Medulla oblongata (tissue), 1 donor: Measurements from ENCODE around the gene SLC6A17.

ENCODE experiments used
- DNase-seq: peaks from one replicate; pipeline ENCODE4 v3.0.0-alpha.2; 2015; ENCODE audit errors: extremely low spot score

SLC6A17 gene

DNA sequence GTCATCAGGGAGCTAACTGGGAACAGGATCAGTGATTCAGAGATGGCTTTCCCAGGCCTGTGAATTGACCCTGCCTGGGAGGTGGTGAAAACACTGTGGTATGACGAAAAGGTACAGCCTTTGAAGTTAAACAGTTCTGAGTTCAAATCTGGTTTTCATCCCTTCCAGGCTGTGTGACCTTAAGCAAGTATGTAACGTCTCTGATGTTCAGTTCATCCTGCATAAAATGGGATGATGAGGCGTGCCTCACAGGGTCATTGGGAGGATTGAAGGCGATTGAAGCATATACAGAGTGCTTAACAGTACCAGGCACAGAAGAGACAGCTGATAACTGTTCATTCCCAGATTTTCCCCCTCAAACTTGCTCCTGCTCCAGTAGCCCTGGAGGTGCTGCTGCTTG, 70.8 kb downstream of the SLC6A17 start:
- no peak for DNase-seq

DNA sequence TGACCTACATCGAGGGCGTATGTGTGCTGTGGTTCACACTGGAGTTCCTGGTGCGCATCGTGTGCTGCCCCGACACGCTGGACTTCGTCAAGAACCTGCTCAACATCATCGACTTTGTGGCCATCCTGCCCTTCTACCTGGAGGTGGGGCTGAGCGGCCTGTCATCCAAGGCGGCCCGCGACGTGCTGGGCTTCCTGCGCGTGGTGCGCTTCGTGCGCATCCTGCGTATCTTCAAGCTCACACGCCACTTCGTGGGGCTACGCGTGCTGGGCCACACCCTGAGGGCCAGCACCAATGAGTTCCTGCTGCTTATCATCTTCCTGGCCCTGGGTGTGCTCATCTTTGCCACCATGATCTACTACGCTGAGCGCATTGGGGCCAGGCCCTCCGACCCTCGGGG, 72.8 kb downstream of the SLC6A17 start:
- DNase-seq, result no peak

DNA sequence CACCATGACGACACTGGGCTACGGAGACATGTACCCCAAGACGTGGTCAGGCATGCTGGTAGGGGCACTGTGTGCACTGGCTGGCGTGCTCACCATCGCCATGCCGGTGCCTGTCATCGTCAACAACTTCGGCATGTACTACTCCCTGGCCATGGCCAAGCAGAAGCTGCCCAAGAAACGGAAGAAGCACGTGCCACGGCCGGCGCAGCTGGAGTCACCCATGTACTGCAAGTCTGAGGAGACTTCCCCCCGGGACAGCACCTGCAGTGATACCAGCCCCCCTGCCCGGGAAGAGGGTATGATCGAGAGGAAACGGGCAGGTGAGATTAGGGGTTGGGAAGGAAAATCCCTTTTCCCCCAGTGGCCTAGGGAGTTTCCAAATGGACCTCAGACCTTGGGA, 73.3 kb downstream of the SLC6A17 start:
- no peak for DNase-seq

DNA sequence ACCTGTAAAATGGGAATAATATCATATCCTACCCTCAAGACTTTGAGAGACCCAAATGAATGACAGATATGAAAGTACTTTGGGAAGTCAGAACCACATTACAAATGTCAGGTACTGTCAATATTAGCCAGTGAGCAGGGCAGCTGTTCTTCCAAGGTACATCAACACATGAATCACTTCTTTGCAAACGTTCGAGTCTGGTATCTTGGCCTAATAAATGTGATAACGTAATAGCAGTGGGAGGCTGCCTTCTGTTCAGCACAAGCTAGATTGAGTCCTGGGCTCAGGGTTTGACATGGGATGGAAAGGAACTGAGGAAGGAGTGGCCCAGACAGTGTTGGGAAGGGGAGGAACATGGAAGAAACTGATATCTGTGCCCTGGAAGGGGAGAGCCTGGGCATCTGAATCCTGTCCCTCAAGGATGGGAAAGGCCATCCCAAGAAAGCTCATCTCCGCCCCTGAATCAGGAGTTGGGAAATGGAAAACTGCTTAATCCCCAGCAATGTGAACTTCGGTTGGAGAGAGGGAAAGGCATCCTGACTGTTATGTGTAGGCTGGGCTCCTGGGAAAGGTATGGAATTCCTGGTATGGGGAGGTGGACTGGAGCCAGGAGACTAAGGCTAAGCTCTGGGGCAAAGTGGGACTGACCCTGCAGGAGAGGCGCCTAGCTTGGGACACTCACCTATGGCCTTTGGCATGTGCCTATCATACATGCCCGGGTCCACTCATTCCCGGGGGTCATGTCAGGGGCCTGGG, 74.1 kb downstream of the SLC6A17 start:
- no peak for DNase-seq

DNA sequence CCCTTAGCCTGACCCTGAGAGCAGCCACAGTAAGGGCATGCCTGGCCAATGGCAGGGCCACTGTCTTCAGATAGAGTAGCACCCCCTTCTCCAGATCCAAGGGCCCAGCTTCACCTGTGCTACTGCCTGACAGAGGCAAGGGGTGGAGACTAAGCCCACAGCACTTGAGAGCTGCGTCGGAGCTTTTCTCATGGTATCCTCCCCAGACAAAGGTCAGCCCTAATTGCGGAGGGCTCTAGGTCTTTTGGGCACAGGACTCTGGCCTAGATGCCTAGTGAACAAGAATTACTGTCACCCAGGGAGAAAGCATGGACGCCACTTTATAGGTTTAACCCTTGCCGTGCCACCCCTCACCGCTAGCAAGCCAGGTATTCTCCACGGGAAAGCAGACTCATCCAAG, 74.9 kb downstream of the SLC6A17 start:
- DNase-seq, result no peak

DNA sequence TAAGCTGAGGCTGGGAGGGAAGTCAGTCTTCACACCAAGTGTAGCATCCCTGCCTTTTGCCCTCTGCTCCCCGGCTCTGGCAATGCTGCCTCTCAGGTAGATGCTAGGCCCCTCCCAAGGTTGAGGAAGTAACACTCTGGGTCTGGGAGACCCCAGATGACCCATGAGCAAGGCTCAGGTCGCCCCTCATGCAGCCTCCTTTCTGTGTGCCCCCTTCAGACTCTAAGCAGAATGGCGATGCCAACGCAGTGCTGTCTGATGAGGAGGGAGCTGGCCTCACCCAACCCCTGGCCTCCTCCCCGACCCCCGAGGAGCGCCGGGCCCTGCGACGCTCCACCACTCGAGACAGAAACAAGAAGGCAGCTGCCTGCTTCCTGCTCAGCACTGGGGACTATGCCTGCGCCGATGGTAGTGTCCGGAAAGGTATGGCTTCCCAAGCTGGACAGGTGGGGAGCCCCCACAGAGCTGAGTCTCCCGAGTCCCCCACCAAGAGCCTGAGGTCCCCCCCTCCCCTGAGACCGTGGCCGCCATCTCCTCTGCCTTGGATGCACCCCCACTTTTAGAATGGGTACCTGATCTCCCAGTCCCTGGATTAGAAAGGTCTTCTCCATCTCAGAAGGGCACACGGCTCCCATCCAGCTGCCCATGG, 75.6 kb downstream of the SLC6A17 start:
- no peak for DNase-seq

DNA sequence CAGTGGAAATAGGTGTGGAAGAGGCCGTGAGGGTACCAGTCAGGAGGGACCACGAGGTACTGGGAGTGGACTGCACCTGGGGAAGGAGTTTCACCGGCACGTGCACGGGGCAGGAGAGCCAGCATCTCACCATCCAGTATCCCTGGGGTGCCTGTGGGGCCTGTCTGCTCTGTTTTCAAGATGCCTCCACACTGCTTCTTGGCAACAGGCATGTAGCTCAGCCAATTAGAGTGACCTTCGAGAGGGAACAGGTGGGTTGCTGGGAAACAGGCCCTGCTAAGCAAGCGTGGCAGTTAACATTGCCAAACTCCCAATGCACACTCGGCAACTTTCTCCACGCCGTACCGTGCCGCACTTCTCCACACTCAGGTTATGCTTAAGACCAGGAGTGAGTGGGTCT, 77.5 kb downstream of the SLC6A17 start:
- DNase-seq, result no peak

DNA sequence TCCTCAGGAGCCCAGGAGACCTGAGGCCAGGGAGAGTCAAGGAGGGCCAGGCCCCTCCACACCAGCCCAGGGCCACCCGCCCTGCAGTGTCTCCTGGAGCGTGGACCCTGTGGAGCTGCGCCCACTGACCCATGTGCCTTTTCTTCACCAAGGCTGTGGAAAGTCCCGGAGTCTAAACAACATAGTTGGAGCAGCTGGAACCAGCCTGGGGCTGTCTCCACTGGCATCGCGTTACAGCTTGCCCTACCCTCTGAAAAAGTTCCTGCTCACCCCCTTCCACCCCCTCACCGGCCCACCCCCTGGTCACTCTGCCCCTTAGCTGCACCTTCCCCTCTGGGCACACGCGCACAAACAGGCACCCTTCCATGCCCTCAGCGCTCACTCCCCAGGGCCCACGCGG, 78.1 kb downstream of the SLC6A17 start:
- DNase-seq, result no peak

DNA sequence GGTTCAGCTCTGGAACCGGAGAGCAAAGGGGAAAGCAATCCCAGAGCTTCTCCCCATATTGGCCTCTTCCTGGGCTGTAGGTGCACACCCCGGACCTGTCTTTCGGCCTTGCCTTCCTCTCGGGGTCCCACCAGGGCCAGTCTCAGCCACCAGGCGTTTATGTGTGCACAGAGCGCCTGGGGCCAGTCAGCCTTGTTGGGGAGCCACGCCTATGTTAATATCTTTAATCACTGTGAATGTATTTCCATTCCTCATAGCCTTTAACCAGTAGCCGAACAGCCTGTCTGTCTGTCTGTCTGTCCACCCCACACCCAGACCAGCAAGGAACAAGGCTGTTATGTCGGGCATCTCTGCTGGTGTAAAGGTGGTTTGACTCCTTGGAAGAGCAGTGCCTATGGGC, 78.6 kb downstream of the SLC6A17 start:
- no peak for DNase-seq

DNA sequence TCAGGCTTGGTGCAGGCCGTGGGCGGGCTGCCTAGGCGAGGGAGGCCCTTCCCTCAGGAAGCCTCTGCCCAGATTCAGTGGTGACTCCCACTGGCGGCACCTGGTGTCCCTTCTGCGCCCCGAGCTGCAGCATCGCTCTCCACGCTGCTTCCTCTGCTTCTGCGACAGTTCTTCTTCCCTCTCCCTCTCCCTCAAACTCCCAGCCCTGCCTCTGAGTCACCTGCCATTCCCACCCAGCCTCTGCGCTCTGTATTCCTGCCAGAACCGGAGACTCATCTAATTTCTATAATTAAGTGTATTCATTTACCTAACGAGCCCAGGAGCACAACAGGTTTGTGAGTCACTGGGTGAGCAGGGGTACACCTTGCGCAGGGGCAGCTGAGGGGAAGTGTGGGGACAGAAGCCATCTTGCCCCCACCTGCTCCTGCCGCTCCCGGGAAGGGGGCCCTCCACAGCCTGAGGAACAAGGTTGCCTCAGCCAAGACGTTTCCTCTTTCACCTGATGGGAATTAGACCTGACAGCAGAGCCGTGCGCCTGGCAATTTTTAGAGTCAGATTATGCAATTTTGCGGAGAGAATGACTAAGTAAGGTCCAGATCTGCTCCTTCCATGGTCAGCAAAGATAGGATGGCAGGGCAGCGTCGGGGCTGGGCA, 79.2 kb downstream of the SLC6A17 start:
- DNase-seq, result no peak

DNA sequence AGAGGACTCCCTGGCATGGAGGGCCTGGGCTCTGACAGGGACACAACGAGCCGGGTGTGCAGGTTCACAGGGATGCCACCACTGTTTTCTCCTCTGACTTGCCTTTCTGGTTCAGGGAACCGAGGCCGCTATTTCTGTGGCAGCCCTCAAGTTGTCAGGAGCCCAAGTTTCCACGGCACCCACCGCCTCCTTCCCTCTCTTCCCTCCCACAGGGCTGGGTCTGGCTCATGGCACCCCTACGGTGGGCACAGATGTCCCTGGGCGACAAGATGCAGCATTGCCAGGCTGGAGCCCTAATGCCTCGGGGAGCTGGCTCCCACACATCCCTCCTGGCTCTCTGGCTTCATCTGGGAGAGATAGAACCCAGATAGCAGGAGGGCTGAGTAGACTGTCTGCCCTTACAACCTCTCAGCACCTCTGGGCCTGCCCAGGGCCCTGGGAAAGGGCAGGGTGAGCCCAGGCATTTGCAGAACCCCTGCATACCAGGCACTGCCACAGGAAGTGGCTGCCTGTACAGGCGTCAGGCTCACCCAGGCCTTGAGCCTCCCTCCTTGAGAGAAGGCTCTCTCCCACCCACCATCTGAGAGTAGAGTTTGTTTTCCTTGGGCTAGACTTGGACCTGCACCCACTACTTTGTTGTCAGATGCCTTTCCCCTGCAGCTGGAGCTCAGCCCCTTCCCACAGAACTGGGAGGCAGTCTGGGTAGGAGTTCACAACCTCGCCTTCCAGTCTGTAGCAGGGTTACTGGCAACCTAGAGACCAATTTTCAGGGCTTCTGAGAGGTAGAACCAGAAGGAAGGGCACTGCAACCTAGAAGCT, 80.3 kb downstream of the SLC6A17 start:
- no peak for DNase-seq

DNA sequence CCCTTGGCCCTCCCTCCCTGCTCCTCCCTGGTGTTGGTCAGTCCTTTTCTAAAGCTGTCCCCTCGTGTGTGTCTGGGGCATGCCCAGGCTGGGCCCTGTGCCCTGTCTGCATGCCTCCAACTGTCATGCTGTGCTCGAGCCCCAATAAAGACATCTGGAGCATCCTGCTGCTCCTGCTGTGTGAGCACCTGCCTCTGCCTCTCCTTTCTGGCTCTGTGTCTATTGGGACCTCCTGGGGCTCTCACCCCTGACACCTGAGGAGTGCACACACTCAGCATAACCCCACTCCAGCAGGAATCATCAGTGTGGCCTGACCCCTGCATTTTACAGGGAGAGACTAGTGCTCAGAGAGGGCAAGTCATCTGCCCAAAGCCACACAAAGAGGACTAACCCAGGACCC, 83.6 kb downstream of the SLC6A17 start:
- DNase-seq, result no peak

DNA sequence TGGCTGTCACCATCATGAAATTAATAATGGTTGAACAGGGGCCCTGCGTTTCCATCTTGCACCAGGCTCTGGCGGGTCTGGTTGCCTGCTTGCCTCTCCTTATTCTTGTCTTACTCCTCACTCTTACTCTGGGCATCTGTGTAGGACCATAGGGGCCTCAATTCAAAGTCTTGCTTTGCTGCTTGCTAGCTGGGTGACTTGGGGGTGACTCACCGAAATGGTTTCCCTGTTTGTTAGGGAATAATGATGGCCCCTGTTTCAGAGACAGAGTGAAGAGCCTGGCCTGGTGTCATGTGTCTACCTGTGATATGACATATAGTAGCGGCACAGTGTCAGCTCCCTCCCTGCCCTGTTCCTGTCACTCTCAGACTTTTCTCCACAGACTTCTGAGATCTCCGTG, 84.4 kb downstream of the SLC6A17 start:
- no peak for DNase-seq

DNA sequence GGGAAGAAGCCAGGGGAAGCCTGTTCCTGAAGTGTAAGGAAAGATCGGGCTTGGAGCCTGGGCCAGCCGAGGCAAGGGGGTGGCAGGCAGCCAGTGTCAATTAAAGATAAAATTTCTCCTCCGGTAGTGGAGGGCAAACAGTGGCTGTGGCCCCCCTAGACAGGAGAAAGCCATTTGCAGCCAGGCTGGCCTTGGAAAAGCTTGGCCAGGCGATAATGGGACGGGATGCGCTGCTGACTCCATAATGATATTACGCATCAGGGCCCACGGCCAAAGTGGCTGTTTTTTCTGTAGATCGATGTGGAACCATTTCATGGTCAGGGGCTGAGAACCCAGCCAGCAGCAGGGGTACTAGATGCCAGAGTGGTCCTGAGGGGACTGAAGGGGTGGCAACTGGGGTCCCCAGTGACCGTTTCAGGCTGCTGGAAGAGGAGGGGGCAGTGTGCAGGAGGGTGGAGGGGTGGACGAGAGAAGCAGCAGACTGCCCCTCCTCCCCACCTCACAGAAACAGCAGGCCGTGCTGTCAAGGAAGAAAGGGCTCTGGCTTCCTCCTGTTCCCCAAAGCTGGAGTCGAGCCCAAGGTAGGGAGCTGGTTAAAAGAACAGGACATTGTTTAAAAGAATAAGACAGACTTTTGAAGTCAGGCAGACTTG, 85.0 kb downstream of the SLC6A17 start:
- DNase-seq, result no peak

DNA sequence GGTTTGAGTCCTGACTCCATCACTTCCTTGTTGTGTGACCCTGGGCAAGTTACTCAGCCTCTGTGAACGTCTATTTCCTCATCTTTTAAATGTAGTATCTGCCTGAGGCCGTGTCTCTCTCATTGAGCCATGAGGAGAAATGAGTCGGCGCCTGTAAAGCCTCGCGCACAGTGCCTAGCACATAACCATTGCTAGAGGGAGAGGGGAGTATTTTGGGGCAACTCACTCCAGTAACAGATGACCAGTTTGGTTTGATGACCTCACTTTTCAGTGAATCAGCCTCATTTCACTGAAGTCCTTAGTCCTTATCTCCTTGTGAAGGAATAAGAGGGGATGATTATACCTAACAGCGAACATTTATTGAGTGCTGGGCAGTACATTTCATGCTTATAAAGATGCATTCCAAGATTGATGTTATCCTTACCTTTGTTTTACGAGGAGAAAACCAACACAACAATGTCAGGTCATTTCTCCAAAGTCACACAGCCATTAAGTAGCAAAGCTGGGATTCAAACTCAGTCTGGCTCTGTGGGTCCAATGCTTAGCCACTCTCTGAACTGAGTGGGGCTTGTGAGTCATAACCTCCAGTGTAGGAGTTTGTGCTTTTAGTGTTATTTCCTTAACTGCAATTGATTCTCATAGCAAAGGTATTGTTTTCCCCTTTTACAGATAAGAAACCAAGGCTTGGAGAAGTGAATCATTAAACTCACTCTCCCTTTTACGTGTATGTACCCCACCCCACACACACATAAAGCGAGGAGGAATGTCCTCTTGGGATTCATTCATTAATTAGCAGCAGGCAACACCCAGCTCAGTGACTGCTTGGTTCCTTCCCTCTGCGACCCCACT, 85.8 kb downstream of the SLC6A17 start:
- DNase-seq, result no peak

DNA sequence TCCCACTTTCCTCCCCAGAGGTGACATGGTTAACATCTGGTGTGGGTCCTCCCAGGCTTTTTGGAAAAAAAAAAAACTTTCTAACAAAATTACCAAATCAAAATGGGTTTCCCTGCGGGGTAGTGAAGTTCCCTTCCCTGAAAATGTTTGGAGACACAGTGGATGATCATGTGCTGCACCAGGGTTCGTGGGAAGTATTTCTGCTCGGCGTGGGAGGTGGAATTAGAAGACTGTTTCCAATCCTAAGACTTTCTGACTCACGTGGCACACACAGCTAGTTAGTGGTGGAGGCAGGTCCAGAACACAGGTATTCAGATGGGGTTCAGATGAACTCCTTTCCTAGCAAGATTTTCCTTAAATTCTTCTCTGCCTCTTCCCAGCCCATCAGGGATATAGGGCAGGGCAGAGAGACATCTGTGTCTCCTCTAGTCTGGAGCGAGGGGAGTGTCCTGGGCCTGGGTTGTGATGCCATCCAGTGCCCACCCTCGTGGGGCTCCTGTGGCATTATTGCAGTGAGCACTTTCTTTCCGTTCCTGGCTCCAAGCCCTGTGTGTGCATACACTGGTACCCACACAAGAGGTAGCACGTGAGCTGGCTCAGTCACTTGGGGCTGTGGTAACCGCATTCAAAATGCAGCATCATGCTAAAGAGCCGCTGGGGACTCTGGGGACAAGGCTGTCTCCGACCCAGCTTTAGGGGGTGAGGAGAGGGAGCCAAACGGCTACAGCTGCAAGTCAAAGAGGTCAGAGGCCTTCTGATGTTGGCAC, 87.3 kb downstream of the SLC6A17 start:
- no peak for DNase-seq

DNA sequence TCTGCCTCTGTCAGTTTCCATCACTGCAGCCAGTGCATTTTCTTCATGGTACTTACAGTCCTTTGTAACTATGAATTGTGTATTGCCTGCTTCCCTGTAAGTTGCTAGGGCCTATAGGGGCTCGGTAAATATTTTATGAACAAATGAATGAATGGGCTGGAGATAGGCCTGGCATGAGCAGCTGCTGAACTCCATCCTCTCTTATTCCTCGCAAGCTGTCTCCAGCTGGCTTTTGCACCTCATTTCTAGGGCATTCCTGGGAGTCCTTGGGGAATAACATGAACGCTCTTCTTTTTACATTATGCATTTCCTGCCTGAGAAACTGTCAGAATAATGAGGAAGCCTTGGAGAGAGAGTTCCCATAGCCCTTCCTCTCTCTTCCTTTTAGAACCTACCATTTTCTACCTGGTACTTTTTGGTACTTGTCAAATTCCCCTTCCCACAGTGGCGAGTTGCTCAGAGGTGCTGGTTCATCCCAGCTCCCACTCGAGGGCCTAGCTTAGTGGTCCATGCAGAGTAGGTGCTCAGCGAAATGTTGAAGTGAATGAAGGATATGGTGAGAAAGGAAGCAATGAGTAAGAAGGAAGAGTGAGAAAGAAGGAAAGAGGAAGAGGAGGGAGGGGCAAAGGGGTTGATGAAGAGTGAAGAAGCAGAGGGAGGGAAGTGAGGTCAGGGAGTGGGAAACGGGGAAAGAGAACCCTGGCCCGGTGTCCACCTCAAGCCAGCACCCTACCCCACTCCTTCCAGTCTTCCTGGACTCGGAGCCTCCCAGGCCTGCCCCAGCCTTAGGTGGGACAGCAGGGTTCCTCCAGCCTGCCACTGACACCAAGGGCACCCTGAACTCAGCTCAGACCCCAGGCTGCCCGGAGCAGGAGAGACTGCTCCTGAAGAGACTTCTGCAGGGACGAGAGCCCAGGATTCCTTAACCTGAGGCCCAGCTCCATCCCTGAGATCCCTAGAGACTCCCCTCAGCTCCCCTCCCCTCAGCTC, 89.4 kb downstream of the SLC6A17 start:
- DNase-seq, result no peak

DNA sequence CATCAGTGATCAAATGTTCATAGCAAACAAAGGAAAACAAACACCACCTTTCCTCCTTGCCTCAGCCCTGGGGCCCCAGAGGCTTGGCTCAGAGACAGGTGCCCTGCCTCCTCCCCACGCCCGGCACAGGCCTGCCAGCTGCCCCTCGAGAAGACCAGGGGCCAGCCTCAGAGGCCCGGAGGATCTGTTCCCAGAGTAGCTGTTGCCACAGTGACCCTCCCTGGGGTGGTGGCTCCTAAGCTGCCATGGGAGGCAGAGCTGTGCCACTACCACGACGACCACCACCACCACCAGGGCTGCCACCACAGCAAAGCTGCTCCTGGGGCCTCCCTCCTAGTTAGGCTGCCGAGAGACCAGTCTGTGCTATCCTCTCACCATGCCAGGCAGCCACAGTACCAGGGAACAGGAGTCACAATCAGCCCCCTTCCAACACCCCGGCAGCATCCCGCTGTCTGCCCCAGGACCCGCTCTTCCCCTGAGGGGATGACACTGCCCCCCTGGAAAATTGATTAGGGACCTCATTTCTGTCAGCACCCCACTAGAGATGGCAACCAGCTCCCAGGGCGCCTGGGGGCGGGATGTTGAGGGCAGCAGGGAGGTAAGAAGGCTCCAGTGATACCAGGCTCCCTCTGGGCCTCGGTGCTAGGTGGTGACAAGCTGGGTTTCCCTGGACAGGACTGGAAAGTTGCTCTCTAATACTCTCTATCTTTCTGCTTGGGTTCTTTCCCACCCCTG, 90.3 kb downstream of the SLC6A17 start:
- no peak for DNase-seq
